ENCODE measurements around the gene KRTAP1-5. TPM values are rescaled to one million over a fixed set of nuclear protein-coding genes. Genes with fewer than 3 reads are reported as not detected.

Gene KRTAP1-5
- total RNA-seq, 1 donor from 2014 or later = 0.82 TPM

Other genes starting within 250 kb of the KRTAP1-5 start
- gene KRT27, start 244.7 kb downstream of the KRTAP1-5 start, total RNA-seq = not detected in 2 replicates
- gene KRT28, start 227.2 kb downstream of the KRTAP1-5 start, total RNA-seq = not detected in 2 replicates
- 18.2 and 24.8 TPM in 2 replicates for gene KRT10, start 204.6 kb downstream of the KRTAP1-5 start, total RNA-seq
- not detected in 2 replicates for gene KRT12, start 160.0 kb downstream of the KRTAP1-5 start, total RNA-seq
- gene KRT20, start 142.0 kb downstream of the KRTAP1-5 start, total RNA-seq = not detected in 2 replicates
- gene KRT23, start 89.6 kb downstream of the KRTAP1-5 start, total RNA-seq = not detected in 2 replicates
- gene KRT39, start 60.3 kb downstream of the KRTAP1-5 start, total RNA-seq = not detected in 2 replicates
- not detected in 2 replicates for gene KRT40, start 42.9 kb downstream of the KRTAP1-5 start, total RNA-seq
- not detected in 2 replicates for gene KRTAP3-3, start 33.0 kb downstream of the KRTAP1-5 start, total RNA-seq
- gene KRTAP3-2, start 27.3 kb downstream of the KRTAP1-5 start, total RNA-seq = not detected in 2 replicates
- not detected in 2 replicates for gene KRTAP3-1, start 18.1 kb downstream of the KRTAP1-5 start, total RNA-seq
- gene KRTAP1-4, start 3.0 kb upstream of the KRTAP1-5 start, total RNA-seq = not detected in 2 replicates
- not detected in 2 replicates for gene KRTAP1-3, start 7.7 kb upstream of the KRTAP1-5 start, total RNA-seq
- not detected in 2 replicates for gene KRTAP1-1, start 14.2 kb upstream of the KRTAP1-5 start, total RNA-seq
- not detected in 2 replicates for gene KRTAP2-1, start 20.1 kb upstream of the KRTAP1-5 start, total RNA-seq
- not detected in 2 replicates for gene KRTAP2-2, start 28.0 kb upstream of the KRTAP1-5 start, total RNA-seq
- 1.8 and 5.4 TPM in 2 replicates for gene KRTAP2-3, start 32.9 kb upstream of the KRTAP1-5 start, total RNA-seq
- gene KRTAP2-4, start 38.7 kb upstream of the KRTAP1-5 start, total RNA-seq = not detected in 2 replicates
- gene KRTAP4-7, start 56.9 kb upstream of the KRTAP1-5 start, total RNA-seq = not detected in 2 replicates
- gene KRTAP4-8, start 70.9 kb upstream of the KRTAP1-5 start, total RNA-seq = not detected in 2 replicates
- not detected in 2 replicates for gene KRTAP4-16, start 75.0 kb upstream of the KRTAP1-5 start, total RNA-seq
- gene KRTAP4-9, start 78.2 kb upstream of the KRTAP1-5 start, total RNA-seq = not detected in 2 replicates
- gene KRTAP4-11, start 91.2 kb upstream of the KRTAP1-5 start, total RNA-seq = not detected in 2 replicates
- gene KRTAP4-12, start 97.0 kb upstream of the KRTAP1-5 start, total RNA-seq = not detected in 2 replicates
- not detected in 2 replicates for gene KRTAP4-6, start 113.3 kb upstream of the KRTAP1-5 start, total RNA-seq
- not detected in 2 replicates for gene KRTAP4-5, start 122.6 kb upstream of the KRTAP1-5 start, total RNA-seq
- not detected in 2 replicates for gene KRTAP4-4, start 133.5 kb upstream of the KRTAP1-5 start, total RNA-seq
- gene KRTAP4-3, start 141.0 kb upstream of the KRTAP1-5 start, total RNA-seq = not detected in 2 replicates
- gene KRTAP4-2, start 151.0 kb upstream of the KRTAP1-5 start, total RNA-seq = not detected in 2 replicates
- gene KRTAP4-1, start 157.7 kb upstream of the KRTAP1-5 start, total RNA-seq = not detected in 2 replicates
- gene KRTAP9-1, start 162.7 kb upstream of the KRTAP1-5 start, total RNA-seq = not detected in 2 replicates
- not detected in 2 replicates for gene KRTAP9-2, start 199.4 kb upstream of the KRTAP1-5 start, total RNA-seq
- gene KRTAP9-3, start 205.2 kb upstream of the KRTAP1-5 start, total RNA-seq = not detected in 2 replicates
- not detected in 2 replicates for gene KRTAP9-8, start 210.8 kb upstream of the KRTAP1-5 start, total RNA-seq
- not detected in 2 replicates for gene KRTAP9-4, start 222.5 kb upstream of the KRTAP1-5 start, total RNA-seq
- gene KRTAP9-9, start 228.2 kb upstream of the KRTAP1-5 start, total RNA-seq = not detected in 2 replicates
- gene KRTAP9-6, start 238.2 kb upstream of the KRTAP1-5 start, total RNA-seq = not detected in 2 replicates
- gene KRTAP9-7, start 248.5 kb upstream of the KRTAP1-5 start, total RNA-seq = not detected in 2 replicates

Data from glomerular endothelial cell (primary cell).